ENCODE data around the gene RAB6B.

- TF ChIP-seq CTCF (conservative IDR thresholded peaks at IDR 0.05) (no peak), EZH2 (IDR thresholded peaks at IDR 0.05; ENCODE audit: low read depth) (no peak)
Measured at GRCh38 chr3:133895208-133896001, at the start of gene RAB6B.

Measured in PC-9 (cell line).